Type B pancreatic cell (in vitro differentiated cells): ENCODE data around the gene IZUMO4. TPM values are rescaled to one million over a fixed set of nuclear protein-coding genes. Genes with fewer than 3 reads are reported as not detected.
"Not testable (repeated sequence)": the region's sequence is repeated elsewhere in the genome, so short reads cannot be mapped to it uniquely, and the experiment has no call there.

Experiments used
- DNase-seq: peaks from one replicate; pipeline ENCODE4 v3.0.0; 2021; ENCODE audit warnings: mixed read lengths; ENCODE audit not compliant: unreplicated experiment; ENCODE audit errors: extremely low spot score
- H3K27ac Mint-ChIP-seq: 2 replicates; pipeline ENCODE4 v1.8.0; 2021; ENCODE audit warnings: mild to moderate bottlenecking, mixed read lengths
- H3K27me3 Mint-ChIP-seq: 2 replicates; pipeline ENCODE4 v1.8.0; 2021; ENCODE audit warnings: mixed read lengths
- H3K36me3 Mint-ChIP-seq: 2 replicates; pipeline ENCODE4 v1.8.0; 2021; ENCODE audit warnings: mixed read lengths
- H3K4me1 Mint-ChIP-seq: one replicate; pipeline ENCODE4 v1.8.0; 2021; ENCODE audit warnings: mixed read lengths; ENCODE audit not compliant: unreplicated experiment
- H3K4me3 Mint-ChIP-seq: 2 replicates; pipeline ENCODE4 v1.8.0; 2021; ENCODE audit warnings: mild to moderate bottlenecking, mixed read lengths
- H3K9me3 Mint-ChIP-seq: 2 replicates; pipeline ENCODE4 v1.8.0; 2021; ENCODE audit warnings: mixed read lengths
- CTCF ChIP-seq: fragments of 200-600 bp; sonication (generic); conservative IDR thresholded peaks from 2 replicates; pipeline ENCODE4 v1.5.0; 2021; ENCODE audit warnings: antibody characterized with exemption, mild to moderate bottlenecking
- total RNA-seq: library from RNA; stranded (reverse); gene quantifications from 2 replicates; pipeline ENCODE4 v1.2.1, GENCODE V29; 2021; ENCODE audit warnings: low replicate concordance

The IZUMO4 gene
- total RNA-seq, 1 donor from 2014 or later: 7.4 TPM

- peaks cover 20% of the 10 kb centered on the region for H3K4me1 Mint-ChIP-seq
- TF ChIP-seq CTCF: no peak
- no peak overlapping the region for H3K4me3 Mint-ChIP-seq
- H3K9me3 Mint-ChIP-seq: no peaks in the 10 kb centered on the region
- peaks cover 3% of the 10 kb centered on the region for H3K36me3 Mint-ChIP-seq
- no peak overlapping the region for H3K27ac Mint-ChIP-seq
- no peak for DNase-seq
- H3K27me3 Mint-ChIP-seq: no peaks in the 10 kb centered on the region
Observed at GRCh38 chr19:2084993-2085720, 11.6 kb upstream of the IZUMO4 start.

DNA sequence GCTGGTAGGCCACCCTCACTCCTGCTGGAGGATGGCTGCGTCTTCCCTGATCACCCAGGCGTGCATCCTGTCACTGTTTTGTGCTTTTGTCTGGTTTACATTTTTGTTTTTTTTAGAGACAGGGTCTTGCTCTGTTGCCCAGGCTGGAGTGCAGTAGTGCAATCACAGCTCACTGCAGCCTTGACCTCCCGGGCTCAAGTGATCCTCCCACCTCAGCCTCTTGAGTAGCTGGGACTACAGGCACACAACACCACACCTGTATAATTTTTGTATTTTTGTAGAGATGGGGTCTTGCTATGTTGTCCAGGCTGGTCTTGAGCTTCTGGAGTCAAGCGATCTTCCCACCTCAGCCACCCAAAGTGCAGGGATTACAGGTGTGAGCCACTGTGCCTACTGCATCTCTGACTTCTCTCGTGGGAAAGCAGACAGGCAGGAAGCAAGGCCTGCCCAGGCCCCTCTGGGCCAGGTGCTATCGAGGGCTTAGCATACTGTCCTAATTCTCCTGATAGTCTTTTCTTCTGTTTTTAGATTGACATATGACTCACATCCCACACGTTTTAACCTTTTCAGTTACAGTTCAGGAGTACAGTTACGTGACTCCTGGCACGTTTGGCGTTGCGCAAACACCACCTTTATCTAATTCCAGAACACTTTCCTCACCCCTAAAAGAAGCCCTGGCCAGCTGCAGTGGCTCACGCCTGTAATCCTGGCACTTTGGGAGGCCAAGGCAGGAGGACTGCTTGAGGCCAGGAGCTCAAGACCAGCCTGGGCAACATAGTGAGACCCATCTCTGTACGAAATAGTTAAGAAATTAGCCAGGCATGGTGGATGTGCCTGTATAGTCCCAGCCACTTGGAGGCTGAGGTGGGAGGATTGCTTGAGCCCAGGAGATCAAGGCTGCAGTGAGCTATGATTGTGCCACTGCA is 9.8 kb upstream of the IZUMO4 start:
- H3K36me3 Mint-ChIP-seq, DNase-seq, H3K27me3 Mint-ChIP-seq, H3K27ac Mint-ChIP-seq, H3K4me3 Mint-ChIP-seq, H3K9me3 Mint-ChIP-seq: not testable (repeated sequence)
- peaks cover 16% of the 10 kb centered on the region for H3K4me1 Mint-ChIP-seq

DNA sequence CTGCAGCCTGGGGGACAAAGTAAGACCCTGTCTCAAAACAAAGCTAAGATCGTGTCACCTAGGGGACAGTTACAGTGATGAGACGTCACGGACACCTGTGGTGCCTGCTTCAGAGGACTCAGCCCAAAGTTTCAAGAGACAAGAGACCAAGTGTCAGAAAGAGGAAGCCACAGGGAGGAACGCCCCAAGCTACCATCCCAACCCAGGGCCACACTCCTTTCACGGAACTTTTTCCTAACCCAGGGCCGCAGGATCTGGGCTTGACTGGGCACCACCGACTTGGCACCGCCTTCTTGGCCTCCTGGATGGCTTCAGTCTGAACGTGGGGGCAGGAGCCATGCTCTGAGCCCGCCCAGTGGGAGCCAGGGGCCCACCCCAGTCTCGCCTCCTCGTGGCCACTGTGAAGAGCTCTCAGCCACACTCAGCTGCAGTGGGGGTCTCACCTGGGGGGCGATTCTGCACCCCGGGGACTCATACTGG is 9.1 kb upstream of the IZUMO4 start:
- H3K27ac Mint-ChIP-seq: no peak overlapping the region
- no peaks in the 10 kb centered on the region for H3K27me3 Mint-ChIP-seq
- H3K36me3 Mint-ChIP-seq: peaks cover 3% of the 10 kb centered on the region
- H3K9me3 Mint-ChIP-seq: no peaks in the 10 kb centered on the region
- DNase-seq: no peak
- no peak for TF ChIP-seq CTCF
- peaks cover 16% of the 10 kb centered on the region for H3K4me1 Mint-ChIP-seq
- no peak overlapping the region for H3K4me3 Mint-ChIP-seq

DNA sequence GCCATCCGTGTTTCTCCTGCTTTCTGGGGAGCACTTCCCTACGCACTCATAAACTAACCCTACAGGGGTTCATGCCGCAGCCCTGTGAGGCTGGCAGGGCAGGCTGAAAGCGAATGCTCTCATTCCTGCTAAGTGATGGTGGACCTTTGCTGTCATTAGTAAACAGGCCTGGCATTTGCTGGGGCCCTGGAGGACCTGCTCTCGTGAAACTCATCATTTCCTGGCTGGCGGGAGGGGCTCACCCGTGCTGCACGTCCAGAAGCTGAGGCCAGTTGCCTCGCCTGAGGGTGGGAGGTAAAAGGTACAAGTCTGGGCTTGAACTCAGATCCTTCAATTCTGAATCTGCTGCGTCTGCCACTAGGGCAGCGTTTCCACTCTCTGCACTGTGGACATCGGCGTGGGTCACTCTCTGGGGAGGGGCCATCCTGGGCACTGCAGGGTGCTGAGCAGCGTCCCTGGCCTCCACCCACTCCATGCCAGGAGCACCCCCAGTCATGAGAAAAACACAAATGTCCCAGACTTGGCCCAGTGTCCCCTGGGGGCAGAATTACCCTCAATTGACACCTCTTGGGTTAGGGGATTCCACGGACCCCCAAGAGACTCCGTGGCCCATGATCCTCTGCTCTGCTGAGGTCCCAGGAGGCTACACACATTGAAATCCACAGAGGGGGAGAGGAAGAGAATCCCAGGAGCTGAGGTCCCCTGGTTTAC is 7.6 kb upstream of the IZUMO4 start:
- H3K27ac Mint-ChIP-seq: peak overlapping the region; percentile 79
- peak overlapping the region; percentile 39 for H3K4me3 Mint-ChIP-seq

DNA sequence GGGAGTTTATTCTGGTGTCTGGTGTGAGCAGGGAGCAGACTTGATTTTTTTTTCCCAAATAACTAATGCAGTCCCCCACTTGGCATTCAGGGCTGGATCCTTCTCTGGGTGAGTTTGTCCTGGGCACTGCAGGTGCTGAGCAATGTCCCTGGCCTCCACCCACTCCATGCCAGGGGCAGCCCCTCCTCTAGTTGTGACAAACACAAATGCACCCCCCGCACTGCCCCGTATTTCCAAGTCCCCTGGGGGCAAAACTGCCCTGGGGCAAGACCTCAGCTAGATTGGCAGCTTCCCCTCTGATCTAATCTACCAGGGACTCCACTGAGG is 7.0 kb upstream of the IZUMO4 start:
- no peaks in the 10 kb centered on the region for H3K27me3 Mint-ChIP-seq
- DNase-seq: no peak
- no peaks in the 10 kb centered on the region for H3K9me3 Mint-ChIP-seq
- H3K27ac Mint-ChIP-seq: no peak overlapping the region
- H3K36me3 Mint-ChIP-seq: peaks cover 3% of the 10 kb centered on the region
- peaks cover 22% of the 10 kb centered on the region for H3K4me1 Mint-ChIP-seq
- H3K4me3 Mint-ChIP-seq: no peak overlapping the region
- no peak for TF ChIP-seq CTCF

More for the DNA sequence above, 7.6 kb upstream of the IZUMO4 start:
- Mint-ChIP-seq H3K27me3 (no peaks in the 10 kb centered on the region), H3K36me3 (peaks cover 3% of the 10 kb centered on the region), H3K9me3 (no peaks in the 10 kb centered on the region), H3K4me1 (peaks cover 17% of the 10 kb centered on the region)
- TF ChIP-seq CTCF: no peak
- no peak for DNase-seq

- not testable (repeated sequence) for H3K36me3 Mint-ChIP-seq, H3K27me3 Mint-ChIP-seq, H3K4me3 Mint-ChIP-seq, H3K27ac Mint-ChIP-seq, DNase-seq, H3K9me3 Mint-ChIP-seq
- peaks cover 21% of the 10 kb centered on the region for H3K4me1 Mint-ChIP-seq
Observed at GRCh38 chr19:2091926-2092525, 4.7 kb upstream of the IZUMO4 start.
